MCF 10A (cell line): ENCODE results near the gene CPEB2. TPM values are rescaled to one million over a fixed set of nuclear protein-coding genes. Genes with fewer than 3 reads are reported as not detected.

Experiments used
- BruUV-seq: library from RNA; stranded (reverse); fragments of 400-500 nt; replicated peaks from 2 replicates; lab custom pipeline; 2021; lab: Mats Ljungman, UMichigan
- CTCF ChIA-PET: fragments of 300-600 bp; sonication (Branson Sonifier 250); formaldehyde crosslinking; extraction: SDS; loops from one replicate; lab custom pipeline; 2021; ENCODE audit warnings: antibody characterized with exemption, inconsistent platforms; lab: Yijun Ruan, JAX
- POLR2A ChIA-PET: fragments of 300-600, 350-650 bp; sonication (Branson Sonifier 250); formaldehyde crosslinking; extraction: SDS; loops from one replicate; lab custom pipeline; 2020; ENCODE audit warnings: antibody characterized with exemption, inconsistent platforms; lab: Yijun Ruan, JAX
- DNase-seq: peaks from one replicate; pipeline ENCODE4 v3.0.0-alpha.2; 2018; ENCODE audit not compliant: unreplicated experiment
- H3K27ac Mint-ChIP-seq: one replicate; pipeline ENCODE4 v1.8.0; 2022; ENCODE audit warnings: mild to moderate bottlenecking, low read depth, mixed read lengths; ENCODE audit not compliant: unreplicated experiment
- H3K27me3 Mint-ChIP-seq: one replicate; pipeline ENCODE4 v1.8.0; 2022; ENCODE audit warnings: mixed read lengths; ENCODE audit not compliant: insufficient read depth, unreplicated experiment
- H3K36me3 Mint-ChIP-seq: one replicate; pipeline ENCODE4 v1.8.0; 2022; ENCODE audit warnings: mild to moderate bottlenecking, moderate library complexity, mixed read lengths; ENCODE audit not compliant: insufficient read depth, unreplicated experiment
- H3K4me1 Mint-ChIP-seq: one replicate; pipeline ENCODE4 v1.8.0; 2022; ENCODE audit warnings: mixed read lengths; ENCODE audit not compliant: insufficient read depth, unreplicated experiment
- H3K4me3 Mint-ChIP-seq: one replicate; pipeline ENCODE4 v1.8.0; 2022; ENCODE audit warnings: mild to moderate bottlenecking, moderate library complexity, mixed read lengths; ENCODE audit not compliant: unreplicated experiment
- H3K9me3 Mint-ChIP-seq: one replicate; pipeline ENCODE4 v1.8.0; 2022; ENCODE audit warnings: mixed read lengths; ENCODE audit not compliant: unreplicated experiment
- intact Hi-C: fragments of 100-400 bp; cut with micrococcal nuclease; formaldehyde crosslinking; loops from 2 replicates; pipeline ENCODE4 v1.14.1; 2022
- total RNA-seq: library from RNA; stranded (reverse); gene quantifications from 2 replicates; pipeline ENCODE4 v1.2.3, GENCODE V29; 2022
- TF ChIP-seq, protein P1 (sequence below): fragments of 200-600 bp; IDR thresholded peaks from one replicate; pipeline ENCODE4 v1.8.0; 2022; ENCODE audit warnings: antibody characterized with exemption, mild to moderate bottlenecking; ENCODE audit not compliant: unreplicated experiment

Gene CPEB2
- total RNA-seq, 1 experiment from 2014 or later = 13.8 TPM

DNA sequence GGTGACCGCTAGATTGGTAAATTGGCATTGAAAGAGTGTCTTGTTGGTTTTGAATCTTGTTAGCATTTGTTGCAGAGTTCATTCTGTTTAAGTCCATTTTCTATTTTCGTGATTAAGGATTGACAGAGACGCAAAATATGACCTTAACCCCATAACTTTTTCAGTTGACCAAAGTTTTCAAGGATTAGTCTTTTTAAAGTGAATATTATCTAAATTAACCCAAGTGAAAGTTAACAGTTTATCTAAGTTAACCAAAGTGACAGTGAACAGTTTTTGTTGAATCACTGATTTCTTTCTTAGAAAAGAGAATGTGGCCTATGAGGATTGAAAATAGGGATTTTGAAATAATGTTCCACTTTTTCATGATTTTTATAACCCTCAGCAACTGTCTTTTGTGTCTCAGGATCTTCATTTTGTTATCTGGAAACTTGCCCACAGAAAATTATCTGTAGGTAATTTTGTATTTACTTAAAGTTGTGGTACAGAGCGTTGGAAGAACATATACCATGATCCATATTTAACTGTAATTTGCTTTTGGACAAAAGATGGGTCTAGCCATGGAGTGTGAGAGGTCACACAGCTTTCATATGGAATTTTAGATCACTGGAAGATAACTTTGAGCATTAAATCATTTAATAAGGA is 3.3 kb downstream of the CPEB2 start:
- TF ChIP-seq, protein P1, sequence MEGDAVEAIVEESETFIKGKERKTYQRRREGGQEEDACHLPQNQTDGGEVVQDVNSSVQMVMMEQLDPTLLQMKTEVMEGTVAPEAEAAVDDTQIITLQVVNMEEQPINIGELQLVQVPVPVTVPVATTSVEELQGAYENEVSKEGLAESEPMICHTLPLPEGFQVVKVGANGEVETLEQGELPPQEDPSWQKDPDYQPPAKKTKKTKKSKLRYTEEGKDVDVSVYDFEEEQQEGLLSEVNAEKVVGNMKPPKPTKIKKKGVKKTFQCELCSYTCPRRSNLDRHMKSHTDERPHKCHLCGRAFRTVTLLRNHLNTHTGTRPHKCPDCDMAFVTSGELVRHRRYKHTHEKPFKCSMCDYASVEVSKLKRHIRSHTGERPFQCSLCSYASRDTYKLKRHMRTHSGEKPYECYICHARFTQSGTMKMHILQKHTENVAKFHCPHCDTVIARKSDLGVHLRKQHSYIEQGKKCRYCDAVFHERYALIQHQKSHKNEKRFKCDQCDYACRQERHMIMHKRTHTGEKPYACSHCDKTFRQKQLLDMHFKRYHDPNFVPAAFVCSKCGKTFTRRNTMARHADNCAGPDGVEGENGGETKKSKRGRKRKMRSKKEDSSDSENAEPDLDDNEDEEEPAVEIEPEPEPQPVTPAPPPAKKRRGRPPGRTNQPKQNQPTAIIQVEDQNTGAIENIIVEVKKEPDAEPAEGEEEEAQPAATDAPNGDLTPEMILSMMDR = no peak
- POLR2A ChIA-PET = interaction anchor here (0.7 to 3.1 kb wide), 12 partner anchors 20 to 1378 kb away, joined by 3 to 17 read pairs (median 4); partner anchors contain the start of gene BOD1L1
- Mint-ChIP-seq H3K9me3 (no peaks in the 10 kb centered on the region), H3K4me1 (peaks cover 14% of the 10 kb centered on the region), H3K27ac (peak overlapping the region; percentile 92), H3K36me3 (peaks cover 22% of the 10 kb centered on the region), H3K4me3 (peak overlapping the region; percentile 89), H3K27me3 (no peaks in the 10 kb centered on the region)
- peak; percentile 1 for DNase-seq
- intact Hi-C loops = loop anchor here (1.0 to 10.0 kb wide), 6 partner anchors 121 to 1381 kb away; partner anchors contain the start of gene BOD1L1
- BruUV-seq = TSS peak; percentile 22
- CTCF ChIA-PET = interaction anchor here (0.7 to 3.1 kb wide), 5 partner anchors 164 to 1351 kb away, joined by 3 to 16 read pairs (median 3); no protein-coding TSS in a partner anchor

DNA sequence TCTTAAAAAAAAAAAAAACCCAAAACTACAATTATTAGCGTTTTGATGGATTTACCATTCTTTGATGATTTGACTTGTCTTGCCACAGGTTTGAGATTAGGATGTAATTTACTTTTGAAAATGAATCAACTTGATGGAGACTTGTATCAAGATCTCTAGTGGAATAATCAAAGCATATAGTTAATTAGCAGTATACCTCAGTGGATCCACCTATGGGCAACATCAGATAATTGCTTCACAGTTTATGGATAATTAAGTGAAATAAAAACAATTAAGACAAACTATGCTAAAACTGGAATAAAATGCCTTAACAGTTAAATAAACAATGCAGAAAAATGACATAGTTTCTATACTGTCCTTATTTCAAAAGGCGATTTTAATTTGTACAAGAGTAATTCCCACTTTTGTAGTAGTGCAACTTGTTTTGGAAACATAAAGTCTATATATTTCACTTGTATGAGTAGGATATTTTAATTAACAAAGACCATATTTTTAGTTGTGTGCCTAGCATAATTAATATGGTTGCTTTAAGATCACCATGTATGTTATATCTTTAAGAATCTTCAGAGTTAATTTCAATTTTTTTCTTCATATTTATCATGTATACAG is 4.2 kb downstream of the CPEB2 start:
- ChIA-PET POLR2A (interaction anchor here (1.0 to 1.3 kb wide), 3 partner anchors 117 to 257 kb away, joined by 3 to 6 read pairs (median 4); no protein-coding TSS in a partner anchor), CTCF (interaction anchor here (0.7 to 3.1 kb wide), 4 partner anchors 163 to 1352 kb away, joined by 3 to 16 read pairs (median 8); no protein-coding TSS in a partner anchor)
- Mint-ChIP-seq H3K4me1 (peaks cover 14% of the 10 kb centered on the region), H3K36me3 (peaks cover 30% of the 10 kb centered on the region), H3K9me3 (no peaks in the 10 kb centered on the region), H3K4me3 (peak overlapping the region; percentile 89), H3K27ac (no peak overlapping the region), H3K27me3 (no peaks in the 10 kb centered on the region)
- intact Hi-C loops = loop anchor here (1.0 to 10.0 kb wide), 5 partner anchors 122 to 1382 kb away; partner anchors contain the start of gene BOD1L1
- peak; percentile 39 for DNase-seq
- TF ChIP-seq, protein P1 = peak; percentile 38
- BruUV-seq = no TSS peak

DNA sequence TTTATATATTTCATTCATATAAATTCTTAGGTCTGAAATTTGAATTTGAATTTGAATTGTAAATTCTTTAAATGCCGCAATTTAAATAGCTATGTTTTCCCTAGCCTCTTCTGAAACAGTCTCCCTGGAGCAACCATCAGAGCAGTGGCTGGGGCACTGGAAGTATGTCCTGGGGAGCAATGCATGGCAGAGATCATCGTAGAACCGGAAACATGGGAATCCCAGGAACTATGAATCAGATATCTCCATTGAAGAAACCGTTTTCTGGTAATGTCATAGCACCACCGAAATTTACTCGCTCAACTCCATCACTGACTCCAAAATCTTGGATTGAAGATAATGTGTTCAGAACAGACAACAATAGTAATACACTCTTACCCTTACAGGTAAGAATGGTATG is 4.9 kb downstream of the CPEB2 start:
- ChIA-PET POLR2A (interaction anchor here (0.6 to 1.5 kb wide), 4 partner anchors 118 to 1038 kb away, joined by 3 to 4 read pairs (median 4); no protein-coding TSS in a partner anchor), CTCF (interaction anchor here (0.6 to 3.1 kb wide), 7 partner anchors 122 to 1353 kb away, joined by 3 to 16 read pairs (median 4); no protein-coding TSS in a partner anchor)
- peaks cover 36% of the 10 kb centered on the region for H3K36me3 Mint-ChIP-seq
- DNase-seq = no peak
- TF ChIP-seq, protein P1 = no peak
- intact Hi-C loops = loop anchor here (10.0 kb wide), 4 partner anchors 122 to 1382 kb away; partner anchors contain the start of gene BOD1L1
- no peak overlapping the region for H3K4me3 Mint-ChIP-seq
- no peaks in the 10 kb centered on the region for H3K27me3 Mint-ChIP-seq
- H3K27ac Mint-ChIP-seq = no peak overlapping the region
- no TSS peak for BruUV-seq
- peaks cover 14% of the 10 kb centered on the region for H3K4me1 Mint-ChIP-seq
- H3K9me3 Mint-ChIP-seq = no peaks in the 10 kb centered on the region
